ENCODE measurements around the gene EIF1AX. TPM values are rescaled to one million over a fixed set of nuclear protein-coding genes. Genes with fewer than 3 reads are reported as not detected.
"Not testable (repeated sequence)": the region's sequence is repeated elsewhere in the genome, so short reads cannot be mapped to it uniquely, and the experiment has no call there.

EIF1AX gene
- polyA plus RNA-seq, 1 experiment = 12.8 TPM

DNA sequence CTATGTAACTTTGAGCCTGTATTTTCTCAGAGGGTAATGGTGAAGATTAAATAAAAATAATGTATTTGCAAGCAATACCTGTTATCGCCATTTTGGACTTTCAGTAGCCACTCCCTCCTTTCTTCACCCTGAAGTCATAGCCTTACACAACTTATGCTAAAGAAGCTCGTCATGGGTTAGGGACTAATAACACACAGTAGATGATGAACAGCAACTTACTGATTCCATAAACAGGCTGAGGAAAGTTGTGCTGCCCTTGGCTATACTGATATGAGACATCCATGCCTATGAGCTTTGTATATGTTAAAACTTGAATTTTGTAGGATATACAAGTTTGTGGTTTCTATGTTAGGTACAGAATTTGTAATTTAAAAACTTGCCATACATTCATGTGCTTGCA, 31.7 kb upstream of the EIF1AX start:
- DNase-seq (ENCODE audit: low read depth) = no peak
- Histone ChIP-seq H3K4me3 (ENCODE audit: low read depth, low read length) (no peak overlapping the region), H3K36me3 (ENCODE audit: control insufficient read depth, insufficient read depth, low read length) (no peaks in the 10 kb centered on the region), H3K27me3 (ENCODE audit: control insufficient read depth, insufficient read depth, low read length) (no peaks in the 10 kb centered on the region)
- TF ChIP-seq, protein P1, sequence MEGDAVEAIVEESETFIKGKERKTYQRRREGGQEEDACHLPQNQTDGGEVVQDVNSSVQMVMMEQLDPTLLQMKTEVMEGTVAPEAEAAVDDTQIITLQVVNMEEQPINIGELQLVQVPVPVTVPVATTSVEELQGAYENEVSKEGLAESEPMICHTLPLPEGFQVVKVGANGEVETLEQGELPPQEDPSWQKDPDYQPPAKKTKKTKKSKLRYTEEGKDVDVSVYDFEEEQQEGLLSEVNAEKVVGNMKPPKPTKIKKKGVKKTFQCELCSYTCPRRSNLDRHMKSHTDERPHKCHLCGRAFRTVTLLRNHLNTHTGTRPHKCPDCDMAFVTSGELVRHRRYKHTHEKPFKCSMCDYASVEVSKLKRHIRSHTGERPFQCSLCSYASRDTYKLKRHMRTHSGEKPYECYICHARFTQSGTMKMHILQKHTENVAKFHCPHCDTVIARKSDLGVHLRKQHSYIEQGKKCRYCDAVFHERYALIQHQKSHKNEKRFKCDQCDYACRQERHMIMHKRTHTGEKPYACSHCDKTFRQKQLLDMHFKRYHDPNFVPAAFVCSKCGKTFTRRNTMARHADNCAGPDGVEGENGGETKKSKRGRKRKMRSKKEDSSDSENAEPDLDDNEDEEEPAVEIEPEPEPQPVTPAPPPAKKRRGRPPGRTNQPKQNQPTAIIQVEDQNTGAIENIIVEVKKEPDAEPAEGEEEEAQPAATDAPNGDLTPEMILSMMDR (IDR thresholded peaks at IDR 0.05; ENCODE audit: insufficient read depth, low read depth, low read length) = no peak
- ChIA-PET POLR2A (no interaction called here), CTCF (no interaction called here)

DNA sequence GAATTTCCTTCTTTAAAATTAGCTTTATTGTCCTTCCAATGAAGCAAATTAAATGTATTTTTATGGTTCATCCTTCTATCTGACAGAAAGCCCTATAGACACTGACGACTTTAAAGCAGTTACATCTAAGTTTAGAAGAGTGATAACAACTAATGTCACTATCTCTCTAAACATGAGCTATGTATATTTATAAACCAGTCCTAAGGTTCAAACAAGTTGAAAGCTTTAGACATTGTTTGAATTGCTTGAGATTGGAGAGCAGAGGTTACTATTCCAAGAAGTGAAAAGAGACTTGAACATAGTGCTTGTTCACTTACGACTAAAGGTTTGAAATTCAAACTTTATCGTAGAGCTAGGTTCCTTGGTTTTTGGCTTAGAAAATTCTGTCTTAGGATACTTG, 30.2 kb upstream of the EIF1AX start:
- Histone ChIP-seq H3K36me3 (ENCODE audit: control insufficient read depth, insufficient read depth, low read length) (no peaks in the 10 kb centered on the region), H3K4me3 (ENCODE audit: low read depth, low read length) (no peak overlapping the region), H3K27me3 (ENCODE audit: control insufficient read depth, insufficient read depth, low read length) (no peaks in the 10 kb centered on the region)
- ChIA-PET POLR2A (no interaction called here), CTCF (no interaction called here)
- no peak for DNase-seq (ENCODE audit: low read depth)
- TF ChIP-seq, protein P1 (IDR thresholded peaks at IDR 0.05; ENCODE audit: insufficient read depth, low read depth, low read length) = no peak

DNA sequence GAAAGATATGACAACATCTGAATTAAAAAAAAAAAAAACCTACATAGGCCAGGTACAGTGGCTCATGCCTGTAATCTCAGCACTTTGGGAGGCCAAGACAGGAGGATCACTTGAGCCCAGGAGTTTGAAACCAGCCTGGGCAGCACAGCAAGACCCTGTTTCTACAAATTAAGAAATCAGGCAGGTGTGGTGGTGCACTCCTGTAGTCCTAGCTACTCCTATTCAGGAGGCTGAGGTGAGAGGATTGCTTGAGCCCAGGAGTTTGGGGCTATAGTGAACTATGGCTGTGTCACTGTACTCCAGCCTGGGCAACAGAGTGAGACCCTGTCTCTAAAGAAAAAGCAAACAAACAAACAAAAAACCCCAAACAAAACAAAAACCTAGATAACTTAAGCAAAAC, 20.9 kb upstream of the EIF1AX start:
- H3K36me3 ChIP-seq (ENCODE audit: control insufficient read depth, insufficient read depth, low read length); H3K4me3 ChIP-seq (ENCODE audit: low read depth, low read length); H3K27me3 ChIP-seq (ENCODE audit: control insufficient read depth, insufficient read depth, low read length); CTCF ChIA-PET; POLR2A ChIA-PET; DNase-seq (ENCODE audit: low read depth): not testable (repeated sequence)

DNA sequence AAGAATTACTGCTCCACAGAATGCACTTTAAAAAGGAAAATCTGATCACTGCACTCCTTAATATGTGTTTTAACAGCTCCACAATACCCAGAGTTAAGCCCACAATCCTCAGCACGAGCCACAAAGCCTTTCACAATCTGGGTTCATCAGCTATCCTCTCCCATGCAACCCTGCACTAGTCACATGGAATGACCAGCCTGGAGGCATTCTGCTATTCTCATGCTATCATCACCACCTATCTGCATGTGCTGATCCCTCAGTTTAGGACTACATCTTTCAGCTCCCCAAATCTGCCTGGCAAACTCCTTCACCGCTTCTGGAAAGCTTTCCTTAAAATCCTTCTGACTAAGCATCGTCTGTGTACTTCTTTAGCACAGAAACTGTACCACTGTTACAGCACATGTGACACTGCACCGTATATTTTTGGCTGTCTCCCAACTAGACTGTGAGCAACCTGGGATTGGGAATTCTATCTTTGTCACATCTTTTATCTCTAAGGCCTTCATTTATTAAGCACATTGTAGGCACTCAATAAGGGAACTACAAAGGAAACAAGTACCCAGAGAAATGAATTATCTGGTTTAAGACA, 18.3 kb upstream of the EIF1AX start:
- ChIA-PET CTCF (no interaction called here), POLR2A (no interaction called here)
- H3K27me3 ChIP-seq (ENCODE audit: control insufficient read depth, insufficient read depth, low read length) = no peaks in the 10 kb centered on the region
- DNase-seq (ENCODE audit: low read depth) = no peak
- TF ChIP-seq, protein P1 (IDR thresholded peaks at IDR 0.05; ENCODE audit: insufficient read depth, low read depth, low read length) = no peak
- peaks cover 1% of the 10 kb centered on the region; the same call in 1 of the 2 replicates for H3K36me3 ChIP-seq (ENCODE audit: control insufficient read depth, insufficient read depth, low read length)
- no peak overlapping the region for H3K4me3 ChIP-seq (ENCODE audit: low read depth, low read length)

DNA sequence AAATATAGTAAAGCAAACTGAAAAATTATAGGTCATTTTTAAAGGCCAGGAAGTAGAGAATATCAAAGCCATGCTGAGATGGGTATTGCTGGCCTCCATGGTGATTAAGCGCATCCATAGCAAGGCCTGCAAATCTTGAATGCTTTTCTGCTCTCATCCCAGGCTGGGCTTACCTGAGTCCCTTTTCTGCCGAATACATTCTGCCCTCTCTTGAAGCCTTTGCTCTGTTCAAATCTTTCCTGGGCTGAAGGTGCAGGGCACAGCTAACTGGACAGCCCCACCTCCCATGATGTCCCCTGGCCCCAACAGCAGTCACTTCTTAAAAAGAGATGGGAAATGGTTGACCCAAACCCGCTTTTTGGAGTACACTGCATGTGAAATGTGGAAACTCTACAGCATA, 10.1 kb upstream of the EIF1AX start:
- Histone ChIP-seq H3K4me3 (ENCODE audit: low read depth, low read length) (no peak overlapping the region), H3K27me3 (ENCODE audit: control insufficient read depth, insufficient read depth, low read length) (no peaks in the 10 kb centered on the region), H3K36me3 (ENCODE audit: control insufficient read depth, insufficient read depth, low read length) (peaks cover 1% of the 10 kb centered on the region; the same call in 1 of the 2 replicates)
- ChIA-PET POLR2A (no interaction called here), CTCF (no interaction called here)
- DNase-seq (ENCODE audit: low read depth) = no peak
- TF ChIP-seq, protein P1 (IDR thresholded peaks at IDR 0.05; ENCODE audit: insufficient read depth, low read depth, low read length) = no peak

DNA sequence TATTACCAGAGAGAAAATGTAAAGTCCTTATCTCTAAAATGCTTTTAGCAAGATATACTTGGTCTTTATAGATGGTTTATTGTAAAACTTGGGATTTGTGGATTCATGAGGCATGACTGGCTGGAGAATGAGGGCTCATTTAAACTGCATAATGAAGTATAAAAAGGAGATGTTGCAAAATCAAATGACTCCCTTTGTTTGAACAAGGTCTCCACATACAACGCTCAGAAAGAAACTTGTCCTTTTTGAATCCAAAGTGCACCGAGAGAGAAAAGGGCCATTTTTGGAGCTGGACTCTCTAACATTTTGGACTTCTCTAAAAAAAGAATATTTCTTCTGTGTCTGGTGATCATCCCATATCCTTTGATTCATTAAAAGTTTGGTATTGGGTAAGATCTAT, 7.7 kb upstream of the EIF1AX start:
- ChIA-PET POLR2A (no interaction called here), CTCF (no interaction called here)
- Histone ChIP-seq H3K27me3 (ENCODE audit: control insufficient read depth, insufficient read depth, low read length) (no peaks in the 10 kb centered on the region), H3K36me3 (ENCODE audit: control insufficient read depth, insufficient read depth, low read length) (no peaks in the 10 kb centered on the region), H3K4me3 (ENCODE audit: low read depth, low read length) (no peak overlapping the region)
- DNase-seq (ENCODE audit: low read depth) = no peak
- TF ChIP-seq, protein P1 (IDR thresholded peaks at IDR 0.05; ENCODE audit: insufficient read depth, low read depth, low read length) = no peak

All from BJ (cell line).